Endothelial cell (in vitro differentiated cells): ENCODE data around the gene MOGAT3. TPM values are rescaled to one million over a fixed set of nuclear protein-coding genes. Genes with fewer than 3 reads are reported as not detected.
"Not testable (repeated sequence)": the region's sequence is repeated elsewhere in the genome, so short reads cannot be mapped to it uniquely, and the experiment has no call there.

Experiments
- DNase-seq: peaks from one replicate; pipeline ENCODE4 v3.0.0; 2021; ENCODE audit warnings: low spot score
- H3K27ac Mint-ChIP-seq: one replicate; pipeline ENCODE4 v1.8.0; 2021; ENCODE audit warnings: mixed read lengths, inconsistent platforms; ENCODE audit not compliant: unreplicated experiment
- H3K27me3 Mint-ChIP-seq: one replicate; pipeline ENCODE4 v1.8.0; 2021; ENCODE audit warnings: mild to moderate bottlenecking, moderate library complexity, mixed read lengths, inconsistent platforms; ENCODE audit not compliant: unreplicated experiment
- H3K36me3 Mint-ChIP-seq: one replicate; pipeline ENCODE4 v1.8.0; 2021; ENCODE audit warnings: mild to moderate bottlenecking, low read depth, mixed read lengths, inconsistent platforms; ENCODE audit not compliant: unreplicated experiment
- H3K4me1 Mint-ChIP-seq: one replicate; pipeline ENCODE4 v1.8.0; 2021; ENCODE audit warnings: mild to moderate bottlenecking, mixed read lengths, inconsistent platforms; ENCODE audit not compliant: unreplicated experiment
- H3K4me3 Mint-ChIP-seq: one replicate; pipeline ENCODE4 v1.8.0; 2021; ENCODE audit warnings: mild to moderate bottlenecking, mixed read lengths, inconsistent platforms; ENCODE audit not compliant: unreplicated experiment
- H3K9me3 Mint-ChIP-seq: one replicate; pipeline ENCODE4 v1.8.0; 2021; ENCODE audit warnings: mixed read lengths, inconsistent platforms; ENCODE audit not compliant: unreplicated experiment
- total RNA-seq: library from RNA; stranded (reverse); fragmentation: NEBNext Ultra II Directional; extraction: Animal tissue kit (Norgen Biotek cat#: 25700); gene quantifications from one replicate; pipeline ENCODE4 v1.2.1, GENCODE V29; 2021; ENCODE audit not compliant: unreplicated experiment
- TF ChIP-seq, protein P1 (sequence below): fragments of 200-600 bp; sonication (generic); IDR thresholded peaks from one replicate; pipeline ENCODE4 v1.5.0; 2021; ENCODE audit warnings: antibody characterized with exemption; ENCODE audit not compliant: unreplicated experiment

The MOGAT3 gene
- total RNA-seq, 1 donor from 2014 or later: not detected

GRCh38 chr7:101205901-101206664, 5.2 kb upstream of the MOGAT3 start:
- H3K4me1 Mint-ChIP-seq: no peaks in the 10 kb centered on the region
- peaks cover 10% of the 10 kb centered on the region for H3K36me3 Mint-ChIP-seq
- H3K4me3 Mint-ChIP-seq: no peak overlapping the region
- H3K27ac Mint-ChIP-seq: no peak overlapping the region
- no peaks in the 10 kb centered on the region for H3K9me3 Mint-ChIP-seq
- DNase-seq: no peak
- H3K27me3 Mint-ChIP-seq: peaks cover 5% of the 10 kb centered on the region
- TF ChIP-seq, protein P1, sequence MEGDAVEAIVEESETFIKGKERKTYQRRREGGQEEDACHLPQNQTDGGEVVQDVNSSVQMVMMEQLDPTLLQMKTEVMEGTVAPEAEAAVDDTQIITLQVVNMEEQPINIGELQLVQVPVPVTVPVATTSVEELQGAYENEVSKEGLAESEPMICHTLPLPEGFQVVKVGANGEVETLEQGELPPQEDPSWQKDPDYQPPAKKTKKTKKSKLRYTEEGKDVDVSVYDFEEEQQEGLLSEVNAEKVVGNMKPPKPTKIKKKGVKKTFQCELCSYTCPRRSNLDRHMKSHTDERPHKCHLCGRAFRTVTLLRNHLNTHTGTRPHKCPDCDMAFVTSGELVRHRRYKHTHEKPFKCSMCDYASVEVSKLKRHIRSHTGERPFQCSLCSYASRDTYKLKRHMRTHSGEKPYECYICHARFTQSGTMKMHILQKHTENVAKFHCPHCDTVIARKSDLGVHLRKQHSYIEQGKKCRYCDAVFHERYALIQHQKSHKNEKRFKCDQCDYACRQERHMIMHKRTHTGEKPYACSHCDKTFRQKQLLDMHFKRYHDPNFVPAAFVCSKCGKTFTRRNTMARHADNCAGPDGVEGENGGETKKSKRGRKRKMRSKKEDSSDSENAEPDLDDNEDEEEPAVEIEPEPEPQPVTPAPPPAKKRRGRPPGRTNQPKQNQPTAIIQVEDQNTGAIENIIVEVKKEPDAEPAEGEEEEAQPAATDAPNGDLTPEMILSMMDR: no peak

GRCh38 chr7:101203740-101204738, 3.2 kb upstream of the MOGAT3 start:
- H3K27me3 Mint-ChIP-seq: peaks cover 11% of the 10 kb centered on the region
- not testable (repeated sequence) for H3K9me3 Mint-ChIP-seq, H3K4me1 Mint-ChIP-seq, H3K36me3 Mint-ChIP-seq, H3K4me3 Mint-ChIP-seq, H3K27ac Mint-ChIP-seq, DNase-seq

DNA sequence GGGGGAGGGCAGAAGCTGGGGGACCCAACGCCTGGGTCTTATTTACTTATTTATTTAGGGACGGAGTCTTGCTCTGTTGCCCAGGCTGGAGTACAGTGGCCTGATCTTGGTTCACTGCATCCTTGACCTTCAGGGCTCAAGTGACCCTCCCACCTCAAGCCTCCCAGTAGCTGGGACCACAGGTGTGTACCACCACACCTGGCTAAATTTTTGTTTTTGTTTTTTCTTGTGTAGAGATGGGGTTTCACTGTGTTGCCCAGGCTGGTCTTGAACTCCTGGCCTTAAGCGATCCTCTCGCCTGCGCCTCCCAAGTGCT, 1.7 kb upstream of the MOGAT3 start:
- DNase-seq: no peak
- peaks cover 11% of the 10 kb centered on the region for H3K27me3 Mint-ChIP-seq
- H3K27ac Mint-ChIP-seq: no peak overlapping the region
- H3K4me1 Mint-ChIP-seq: no peaks in the 10 kb centered on the region
- no peaks in the 10 kb centered on the region for H3K36me3 Mint-ChIP-seq
- TF ChIP-seq, protein P1: no peak
- H3K9me3 Mint-ChIP-seq: no peaks in the 10 kb centered on the region
- H3K4me3 Mint-ChIP-seq: no peak overlapping the region

DNA sequence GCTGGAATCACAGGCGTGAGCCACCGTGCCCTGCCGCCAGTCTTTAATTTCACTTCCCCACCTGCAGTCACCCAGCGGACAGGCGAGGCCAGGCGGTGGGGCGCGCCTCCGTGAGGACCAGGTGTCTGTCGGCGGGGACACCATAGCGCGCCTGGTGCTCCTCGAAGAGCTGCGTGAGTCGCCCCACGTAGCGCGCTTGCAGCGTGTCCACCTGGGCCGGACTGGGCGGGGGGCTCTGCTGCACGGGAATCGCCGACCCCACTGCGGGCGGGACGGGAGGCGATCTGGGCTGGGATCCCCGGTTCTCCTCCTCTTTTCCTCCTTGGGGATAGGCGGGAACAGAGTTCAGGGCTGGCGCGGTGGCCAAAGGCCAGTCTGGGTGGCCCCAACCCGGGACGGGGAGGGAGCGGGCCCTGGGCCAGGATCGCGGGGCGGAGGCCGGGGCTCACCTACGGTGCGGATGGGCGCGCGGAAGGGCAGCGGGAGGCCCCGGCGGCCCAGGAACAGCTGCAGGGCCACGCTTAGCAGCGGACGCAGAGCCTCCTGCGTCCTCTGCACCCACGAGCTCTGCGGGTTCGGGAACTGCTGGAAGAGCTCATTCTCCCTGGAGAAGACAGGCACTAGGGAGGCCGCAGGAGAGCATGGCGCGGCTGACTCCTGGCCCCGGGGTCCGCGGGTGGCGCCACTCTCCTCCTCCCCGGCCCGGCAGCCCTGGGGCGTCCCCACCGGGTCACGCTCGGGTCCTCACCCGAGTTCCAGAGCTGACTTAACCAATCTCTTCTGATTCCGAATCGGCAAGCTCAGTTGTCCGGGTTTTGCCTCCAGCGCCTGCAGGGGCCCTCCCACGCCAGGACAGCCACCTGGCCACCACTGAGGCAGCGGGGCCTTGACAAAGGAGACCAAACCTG, 1.1 kb upstream of the MOGAT3 start:
- TF ChIP-seq, protein P1: no peak
- peak; percentile 19 for DNase-seq
- H3K27me3 Mint-ChIP-seq: peaks cover 13% of the 10 kb centered on the region
- H3K4me1 Mint-ChIP-seq: no peaks in the 10 kb centered on the region
- H3K9me3 Mint-ChIP-seq: no peaks in the 10 kb centered on the region
- no peaks in the 10 kb centered on the region for H3K36me3 Mint-ChIP-seq
- H3K4me3 Mint-ChIP-seq: no peak overlapping the region
- H3K27ac Mint-ChIP-seq: no peak overlapping the region

- Mint-ChIP-seq H3K27me3 (peaks cover 12% of the 10 kb centered on the region), H3K4me1 (no peaks in the 10 kb centered on the region), H3K4me3 (no peak overlapping the region), H3K9me3 (no peaks in the 10 kb centered on the region), H3K27ac (no peak overlapping the region), H3K36me3 (no peaks in the 10 kb centered on the region)
- TF ChIP-seq, protein P1: no peak
- DNase-seq: no peak
These were observed 353 bp downstream of the MOGAT3 start for GRCh38 chr7:101200504-101200861.

- not testable (repeated sequence) for H3K4me3 Mint-ChIP-seq, H3K9me3 Mint-ChIP-seq, H3K4me1 Mint-ChIP-seq, H3K36me3 Mint-ChIP-seq, DNase-seq, H3K27ac Mint-ChIP-seq
- peaks cover 12% of the 10 kb centered on the region for H3K27me3 Mint-ChIP-seq
These were observed 1.3 kb downstream of the MOGAT3 start for GRCh38 chr7:101199522-101199921.
